Activated naive CD4-positive, alpha-beta T cell treated with anti-CD3 and anti-CD28 coated beads for 36 hours (primary cell): ENCODE data around the gene ARAF. TPM values are rescaled to one million over a fixed set of nuclear protein-coding genes. Genes with fewer than 3 reads are reported as not detected.
"Not testable (repeated sequence)": the region's sequence is repeated elsewhere in the genome, so short reads cannot be mapped to it uniquely, and the experiment has no call there.

Source experiments
- CTCF ChIA-PET: fragments of 350-600 bp; sonication (Branson Sonifier 250); formaldehyde crosslinking; loops from one replicate; lab custom pipeline; 2021; ENCODE audit warnings: antibody characterized with exemption; lab: Charles Lee
- DNase-seq: peaks from one replicate; pipeline ENCODE4 v3.0.0-alpha.2; 2020
- H3K27ac Mint-ChIP-seq: one replicate; pipeline ENCODE4 v1.8.0; 2021; ENCODE audit warnings: mild to moderate bottlenecking, mixed read lengths
- H3K27me3 Mint-ChIP-seq: one replicate; pipeline ENCODE4 v1.8.0; 2021; ENCODE audit warnings: low read depth, mixed read lengths
- H3K36me3 Mint-ChIP-seq: one replicate; pipeline ENCODE4 v1.8.0; 2021; ENCODE audit warnings: low read depth, mixed read lengths
- H3K4me1 Mint-ChIP-seq: one replicate; pipeline ENCODE4 v1.8.0; 2021; ENCODE audit warnings: low read depth, mixed read lengths
- H3K4me3 Mint-ChIP-seq: one replicate; pipeline ENCODE4 v1.8.0; 2021; ENCODE audit warnings: mild to moderate bottlenecking, moderate library complexity, mixed read lengths
- H3K9me3 Mint-ChIP-seq: one replicate; pipeline ENCODE4 v1.8.0; 2021; ENCODE audit warnings: mixed read lengths
- intact Hi-C: fragments of 100-400 bp; cut with micrococcal nuclease; formaldehyde crosslinking; loops from one replicate; pipeline ENCODE4 v1.15.1; 2023
- total RNA-seq, 2 experiments: library from RNA; stranded (reverse); gene quantifications; one replicate each; pipeline ENCODE4 v1.2.3, GENCODE V29; 2021

The ARAF gene
- total RNA-seq, 2 experiments from 2014 or later: 65.9 to 71.5 TPM

- Mint-ChIP-seq H3K9me3 (peaks cover 7% of the 10 kb centered on the region), H3K36me3 (peaks cover 7% of the 10 kb centered on the region), H3K4me1 (peaks cover 13% of the 10 kb centered on the region), H3K27me3 (no peaks in the 10 kb centered on the region), H3K27ac (no peak overlapping the region), H3K4me3 (no peak overlapping the region)
- CTCF ChIA-PET: interaction anchor here (0.6 kb wide), 1 partner anchor 379 kb away, joined by 4 read pairs; no protein-coding TSS in a partner anchor
- DNase-seq: no peak
- intact Hi-C loops: no loop called here
These were observed 36.2 kb downstream of the ARAF start for GRCh38 chrX:47597222-47597621.

GRCh38 chrX:47603125-47603524 is 42.1 kb downstream of the ARAF start:
- DNase-seq, H3K4me3 Mint-ChIP-seq, CTCF ChIA-PET, H3K27ac Mint-ChIP-seq, H3K36me3 Mint-ChIP-seq, intact Hi-C loops, H3K4me1 Mint-ChIP-seq, H3K27me3 Mint-ChIP-seq, H3K9me3 Mint-ChIP-seq: not testable (repeated sequence)

- no peak for DNase-seq
- intact Hi-C loops: no loop called here
- Mint-ChIP-seq H3K27ac (no peak overlapping the region), H3K4me1 (peaks cover 6% of the 10 kb centered on the region), H3K9me3 (no peaks in the 10 kb centered on the region), H3K4me3 (no peak overlapping the region), H3K36me3 (no peaks in the 10 kb centered on the region), H3K27me3 (no peaks in the 10 kb centered on the region)
- CTCF ChIA-PET: no interaction called here
These were observed 44.0 kb downstream of the ARAF start for GRCh38 chrX:47605024-47605423.

DNA sequence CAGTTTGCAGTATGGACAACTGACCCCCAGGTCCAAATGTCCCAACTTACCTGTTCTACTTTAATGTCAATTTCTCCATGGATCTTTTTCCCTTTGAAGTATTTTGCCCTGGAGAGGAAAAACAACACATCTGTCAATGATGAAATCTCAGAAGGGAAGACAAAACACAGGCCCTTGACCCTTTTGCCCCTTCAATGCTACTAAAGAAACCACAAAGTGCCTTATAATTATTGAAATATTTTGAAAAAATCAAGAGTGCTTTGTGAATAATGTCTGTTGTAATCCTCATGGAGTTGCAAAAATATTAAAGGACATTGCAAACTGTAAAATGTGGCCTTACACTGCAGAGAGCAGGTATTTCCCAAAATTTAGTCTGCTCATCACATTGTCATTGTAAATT is 46.1 kb downstream of the ARAF start:
- CTCF ChIA-PET: no interaction called here
- Mint-ChIP-seq H3K27me3 (no peaks in the 10 kb centered on the region), H3K9me3 (no peaks in the 10 kb centered on the region), H3K4me3 (no peak overlapping the region), H3K27ac (no peak overlapping the region), H3K36me3 (no peaks in the 10 kb centered on the region), H3K4me1 (peaks cover 6% of the 10 kb centered on the region)
- no peak for DNase-seq
- intact Hi-C loops: no loop called here

- peaks cover 6% of the 10 kb centered on the region for H3K4me1 Mint-ChIP-seq
- no peak overlapping the region for H3K4me3 Mint-ChIP-seq
- CTCF ChIA-PET: no interaction called here
- no peaks in the 10 kb centered on the region for H3K9me3 Mint-ChIP-seq
- H3K36me3 Mint-ChIP-seq: no peaks in the 10 kb centered on the region
- DNase-seq: no peak
- intact Hi-C loops: no loop called here
- H3K27ac Mint-ChIP-seq: no peak overlapping the region
- no peaks in the 10 kb centered on the region for H3K27me3 Mint-ChIP-seq
These were observed 47.3 kb downstream of the ARAF start for GRCh38 chrX:47608130-47608810.

GRCh38 chrX:47610511-47610910 is 49.5 kb downstream of the ARAF start:
- Mint-ChIP-seq H3K27me3 (no peaks in the 10 kb centered on the region), H3K4me3 (no peak overlapping the region), H3K9me3 (no peaks in the 10 kb centered on the region), H3K4me1 (peaks cover 6% of the 10 kb centered on the region), H3K36me3 (no peaks in the 10 kb centered on the region), H3K27ac (no peak overlapping the region)
- intact Hi-C loops: no loop called here
- DNase-seq: no peak
- CTCF ChIA-PET: no interaction called here

GRCh38 chrX:47611489-47611888 is 50.5 kb downstream of the ARAF start:
- Mint-ChIP-seq H3K27me3 (no peaks in the 10 kb centered on the region), H3K4me1 (peaks cover 6% of the 10 kb centered on the region), H3K4me3 (no peak overlapping the region), H3K9me3 (no peaks in the 10 kb centered on the region), H3K27ac (no peak overlapping the region), H3K36me3 (no peaks in the 10 kb centered on the region)
- DNase-seq: no peak
- CTCF ChIA-PET: no interaction called here
- intact Hi-C loops: no loop called here

- intact Hi-C loops: no loop called here
- Mint-ChIP-seq H3K4me3 (no peak overlapping the region), H3K4me1 (peaks cover 6% of the 10 kb centered on the region), H3K27me3 (no peaks in the 10 kb centered on the region), H3K27ac (no peak overlapping the region), H3K36me3 (no peaks in the 10 kb centered on the region), H3K9me3 (no peaks in the 10 kb centered on the region)
- no peak for DNase-seq
- CTCF ChIA-PET: no interaction called here
These were observed 50.9 kb downstream of the ARAF start for GRCh38 chrX:47611926-47612325.

DNA sequence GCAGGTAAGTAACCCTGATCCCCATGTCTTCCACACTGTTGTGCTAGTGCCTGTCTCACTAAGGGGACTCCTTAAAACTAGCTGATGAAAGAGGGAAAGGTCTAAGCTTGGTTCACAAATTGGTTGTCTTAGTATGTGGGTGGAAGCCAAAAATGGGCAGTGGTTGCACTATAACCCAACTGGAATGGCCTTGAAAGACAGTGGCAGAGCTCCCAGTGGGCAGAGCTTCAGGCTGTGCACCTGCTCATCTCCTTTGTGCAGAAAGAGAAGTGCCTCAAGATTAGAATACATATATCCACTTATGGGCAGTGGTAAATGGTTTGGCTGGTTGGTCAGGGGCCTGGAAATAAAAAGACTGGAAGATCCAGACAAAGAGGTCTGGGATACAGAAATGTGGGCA is 51.4 kb downstream of the ARAF start:
- CTCF ChIA-PET: no interaction called here
- DNase-seq: no peak
- Mint-ChIP-seq H3K27me3 (no peaks in the 10 kb centered on the region), H3K36me3 (no peaks in the 10 kb centered on the region), H3K9me3 (no peaks in the 10 kb centered on the region), H3K27ac (no peak overlapping the region), H3K4me1 (peaks cover 6% of the 10 kb centered on the region), H3K4me3 (no peak overlapping the region)
- intact Hi-C loops: no loop called here

DNA sequence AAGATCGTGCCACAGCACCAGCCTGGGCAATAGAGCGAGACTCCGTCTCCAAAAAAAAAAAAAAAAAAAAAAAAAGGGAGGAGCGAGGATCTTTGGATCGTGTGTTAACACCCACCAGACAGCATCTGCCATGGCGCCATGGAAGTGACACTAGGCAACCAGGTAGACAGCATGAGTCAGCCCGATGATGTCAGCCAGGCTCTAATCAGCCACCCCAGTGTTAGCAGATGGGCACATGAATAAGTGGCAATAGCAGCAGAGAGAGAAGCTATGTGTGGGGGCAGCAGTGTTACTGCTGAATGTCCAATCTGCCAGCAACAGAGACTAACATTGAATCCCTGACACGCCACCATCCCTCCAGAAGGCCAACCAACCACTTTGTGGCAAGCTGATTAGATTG is 52.1 kb downstream of the ARAF start:
- Mint-ChIP-seq H3K27me3 (no peaks in the 10 kb centered on the region), H3K9me3 (no peaks in the 10 kb centered on the region), H3K36me3 (no peaks in the 10 kb centered on the region), H3K4me1 (peaks cover 4% of the 10 kb centered on the region), H3K27ac (no peak overlapping the region), H3K4me3 (no peak overlapping the region)
- intact Hi-C loops: no loop called here
- DNase-seq: no peak
- CTCF ChIA-PET: no interaction called here

DNA sequence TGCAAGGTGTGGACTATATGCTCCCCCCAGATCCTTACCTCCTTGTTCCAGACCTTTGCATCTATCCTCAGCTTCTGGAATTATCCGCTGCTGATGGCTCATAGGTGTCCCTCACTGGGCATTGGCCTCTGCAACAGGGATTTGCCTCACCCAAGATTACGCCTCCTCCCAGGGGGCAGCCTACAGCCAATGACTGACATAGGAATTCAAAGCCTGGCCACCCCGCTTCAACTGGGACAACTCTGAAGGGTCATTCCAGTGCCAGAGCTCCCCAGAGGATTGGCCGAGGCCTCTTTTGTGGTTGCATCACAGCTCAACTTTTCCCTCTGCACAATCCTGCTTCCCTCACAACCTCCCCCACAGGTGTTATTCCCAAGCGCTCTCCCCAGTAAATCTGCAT is 53.6 kb downstream of the ARAF start:
- H3K27ac Mint-ChIP-seq: no peak overlapping the region
- H3K9me3 Mint-ChIP-seq: no peaks in the 10 kb centered on the region
- H3K4me1 Mint-ChIP-seq: no peaks in the 10 kb centered on the region
- intact Hi-C loops: no loop called here
- no peak for DNase-seq
- H3K4me3 Mint-ChIP-seq: no peak overlapping the region
- CTCF ChIA-PET: no interaction called here
- H3K27me3 Mint-ChIP-seq: no peaks in the 10 kb centered on the region
- H3K36me3 Mint-ChIP-seq: no peaks in the 10 kb centered on the region

DNA sequence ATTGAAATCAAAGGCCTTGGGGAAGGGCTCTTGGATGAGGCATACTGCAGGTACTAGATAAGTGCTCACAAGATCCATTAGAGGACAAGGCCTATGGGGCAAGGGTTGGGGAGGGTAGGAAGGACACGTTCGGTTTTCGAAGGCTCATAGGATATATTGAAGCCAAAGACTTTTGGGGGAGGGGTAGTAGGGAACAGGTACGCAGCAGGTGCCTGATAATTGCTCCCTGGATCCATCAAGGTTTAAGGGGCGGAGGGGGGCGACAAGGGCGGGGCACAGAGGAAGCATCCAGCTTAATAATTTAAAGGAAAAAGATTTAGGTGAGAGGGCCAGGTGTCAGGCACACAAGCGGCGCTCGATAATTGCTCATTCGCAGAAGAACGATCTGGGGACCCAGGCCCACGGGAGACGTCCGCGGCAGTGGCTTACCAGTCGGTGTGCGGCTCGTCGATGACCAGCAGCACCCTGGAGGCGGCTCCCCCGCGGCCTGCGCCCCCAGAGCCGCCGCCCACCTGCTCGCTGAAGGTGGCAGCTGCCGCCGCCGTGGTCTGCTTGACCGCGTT is 58.0 kb downstream of the ARAF start:
- Mint-ChIP-seq H3K27me3 (no peaks in the 10 kb centered on the region), H3K4me1 (peaks cover 13% of the 10 kb centered on the region), H3K4me3 (peak overlapping the region; percentile 58), H3K36me3 (no peaks in the 10 kb centered on the region), H3K9me3 (no peaks in the 10 kb centered on the region), H3K27ac (no peak overlapping the region)
- intact Hi-C loops: no loop called here
- no peak for DNase-seq
- CTCF ChIA-PET: no interaction called here
